A549 (cell line): ENCODE data around the gene PTPRE. TPM values are rescaled to one million over a fixed set of nuclear protein-coding genes. Genes with fewer than 3 reads are reported as not detected.

ENCODE experiments used
- ATAC-seq, 2 experiments: fragments of 200-7000 bp in 1 of 2; fragments of >200 bp in 1 of 2; cut with Nextera tagmentation in 1 of 2; cut with Tn5 transposase in 1 of 2; 3 replicates each; pipeline versions ENCODE4 v1.8.0 to v1.9.1; 2018 to 2020; ENCODE audit warnings: mild to moderate bottlenecking in 1 of 2, moderate library complexity in 1 of 2
- CTCF ChIA-PET: fragments of 300-600 bp; sonication (Branson Sonifier 250); formaldehyde crosslinking; extraction: SDS; loops from one replicate; lab custom pipeline; 2021; ENCODE audit warnings: antibody characterized with exemption, inconsistent platforms; lab: Yijun Ruan, JAX
- POLR2A ChIA-PET: fragments of 350-600 bp; formaldehyde crosslinking; extraction: SDS; loops from one replicate; lab custom pipeline; 2021; ENCODE audit warnings: antibody characterized with exemption, inconsistent platforms; lab: Yijun Ruan, JAX
- DNase-seq, 2 experiments: peaks; one replicate each; pipeline versions ENCODE4 v3.0.0 to v3.0.0-alpha.2; 2011 to 2016; ENCODE audit warnings: low read depth in 1 of 2, low spot score in 1 of 2
- FAIRE-seq: peaks from 2 replicates; lab custom pipeline; 2011; peaks lifted over from hg19 to GRCh38; lab: Jason Lieb, UNC
- H3K27ac ChIP-seq, 2 experiments: fragments of >200 bp; sonication (Bioruptor Twin); formaldehyde crosslinking; 3 replicates each; pipeline ENCODE4 v1.5.1; 2016 to 2017
- H3K4me1 ChIP-seq: fragments of >200 bp; sonication (Bioruptor Twin); formaldehyde crosslinking; 3 replicates; pipeline ENCODE4 v1.6.1; 2016
- H3K4me2 ChIP-seq: fragments of >200 bp; sonication (Bioruptor Twin); formaldehyde crosslinking; 3 replicates; pipeline ENCODE4 v1.6.1; 2016
- H3K4me3 ChIP-seq: fragments of >200 bp; sonication (Bioruptor Twin); formaldehyde crosslinking; 3 replicates; pipeline ENCODE4 v1.5.1; 2016
- H3K9me3 ChIP-seq: fragments of >200 bp; sonication (Bioruptor Twin); formaldehyde crosslinking; 3 replicates; pipeline ENCODE4 v1.6.1; 2016
- CBX2 ChIP-seq: fragments of 200-600 bp; sonication (generic); IDR thresholded peaks from 2 replicates; pipeline ENCODE4 v1.6.1; 2016; ENCODE audit warnings: low read depth, mild to moderate bottlenecking, borderline replicate concordance
- CBX8 ChIP-seq: fragments of 200-600 bp; sonication (generic); IDR thresholded peaks from 2 replicates; pipeline ENCODE4 v1.6.1; 2016
- ESRRA ChIP-seq: fragments of 150-350 bp; IDR thresholded peaks from 2 replicates; pipeline ENCODE4 v1.6.1; 2014; ENCODE audit warnings: mild to moderate bottlenecking, low read length, borderline replicate concordance
- FOSB ChIP-seq: fragments of 250-450 bp; sonication (Bioruptor Pico); IDR thresholded peaks from 2 replicates; pipeline ENCODE4 v1.5.0; 2020; ENCODE audit warnings: mild to moderate bottlenecking, moderate library complexity
- FOSL2 ChIP-seq, 2 experiments: fragments of 450-650 bp in 1 of 2; fragments of >200 bp in 1 of 2; sonication (Bioruptor Twin) in 1 of 2; formaldehyde crosslinking; IDR thresholded peaks; 2 replicates each; pipeline versions ENCODE4 v1.5.0 to v1.6.1; 2016 to 2020; ENCODE audit warnings: mild to moderate bottlenecking in 1 of 2, moderate library complexity in 1 of 2
- FOXS1 ChIP-seq: fragments of 250-450 bp; sonication (Bioruptor Pico); IDR thresholded peaks from 2 replicates; pipeline ENCODE4 v1.5.0; 2020; ENCODE audit warnings: mild to moderate bottlenecking, moderate library complexity
- HDAC2 ChIP-seq: fragments of 200-600 bp; sonication (generic); IDR thresholded peaks from 2 replicates; pipeline ENCODE4 v1.6.1; 2016
- HOXA7 ChIP-seq: fragments of 250-450 bp; sonication (Bioruptor Pico); IDR thresholded peaks from 2 replicates; pipeline ENCODE4 v1.5.0; 2020; ENCODE audit warnings: mild to moderate bottlenecking, moderate library complexity
- HOXB5 ChIP-seq: fragments of 250-450 bp; sonication (Bioruptor Pico); IDR thresholded peaks from 2 replicates; pipeline ENCODE4 v1.5.0; 2020; ENCODE audit warnings: mild to moderate bottlenecking, moderate library complexity
- KDM1A ChIP-seq: fragments of 200-600 bp; sonication (generic); IDR thresholded peaks from 2 replicates; pipeline ENCODE4 v1.6.1; 2016; ENCODE audit warnings: low read depth, mild to moderate bottlenecking
- KDM5A ChIP-seq: fragments of 200-600 bp; sonication (generic); IDR thresholded peaks from 2 replicates; pipeline ENCODE4 v1.6.1; 2016; ENCODE audit warnings: antibody characterized with exemption, mild to moderate bottlenecking
- NPAS2 ChIP-seq: fragments of 250-450 bp; sonication (Bioruptor Pico); IDR thresholded peaks from 2 replicates; pipeline ENCODE4 v1.8.0; 2022; ENCODE audit warnings: mild to moderate bottlenecking, moderate library complexity, borderline replicate concordance
- RAD21 ChIP-seq, 2 experiments: fragments of >200 bp in 1 of 2; sonication (Bioruptor Twin) in 1 of 2; formaldehyde crosslinking in 1 of 2; IDR thresholded peaks in 1 of 2; conservative IDR thresholded peaks in 1 of 2; 2 replicates in 1 of 2; 3 replicates in 1 of 2; pipeline ENCODE4 v1.6.1; 2012 to 2018; ENCODE audit warnings: inconsistent platforms in 1 of 2
- RCOR1 ChIP-seq: fragments of 150-350 bp; IDR thresholded peaks from 2 replicates; pipeline ENCODE4 v1.6.1; 2014; ENCODE audit warnings: antibody characterized with exemption, low read length, low read depth
- RFX5 ChIP-seq: fragments of 450-650 bp; IDR thresholded peaks from 2 replicates; pipeline ENCODE4 v1.7.1; 2014; ENCODE audit warnings: antibody characterized with exemption, mild to moderate bottlenecking, moderate library complexity
- RNF2 ChIP-seq: fragments of 200-600 bp; sonication (generic); IDR thresholded peaks from 2 replicates; pipeline ENCODE4 v1.6.1; 2016; ENCODE audit warnings: low read depth, mild to moderate bottlenecking, antibody characterized with exemption, moderate library complexity, borderline replicate concordance
- SMC3 ChIP-seq: fragments of >200 bp; sonication (Bioruptor Twin); formaldehyde crosslinking; IDR thresholded peaks from 3 replicates; pipeline ENCODE4 v1.6.1; 2018; ENCODE audit warnings: inconsistent platforms
- TP53 ChIP-seq: fragments of 250-450 bp; sonication (Bioruptor Pico); IDR thresholded peaks from 2 replicates; pipeline ENCODE4 v1.5.0; 2021; ENCODE audit warnings: mild to moderate bottlenecking, moderate library complexity
- ZNF302 ChIP-seq: fragments of 250-450 bp; sonication (Bioruptor Pico); IDR thresholded peaks from 2 replicates; pipeline ENCODE4 v1.9.0; 2021; ENCODE audit warnings: inconsistent platforms, mild to moderate bottlenecking, moderate library complexity
- ZSCAN20 ChIP-seq: fragments of 250-450 bp; sonication (Bioruptor Pico); IDR thresholded peaks from 2 replicates; pipeline ENCODE4 v1.8.0; 2022; ENCODE audit warnings: mild to moderate bottlenecking, moderate library complexity
- WGBS: methylation state at CpG from one replicate; pipeline ENCODE4 v1.1.6; 2017; ENCODE audit errors: missing lambda C conversion rate; 5-methylcytosine and 5-hydroxymethylcytosine counted together
- polyA plus RNA-seq, 4 experiments: library from polyadenylated mRNA; depleted of rRNA in 3 of 4; stranded (reverse); fragments of >200 nt; fragmentation: RNase III in 1 of 4; extraction: RNeasy Plus Mini Kit Qiagen cat#74134 plus additional on column Dnase treatment in 1 of 4; gene quantifications; 2 replicates in 3 of 4; 3 replicates in 1 of 4; pipeline ENCODE4 v1.2.3, GENCODE V29; 2011 to 2017
- TF ChIP-seq, protein P1 (sequence below): IDR thresholded peaks from 2 replicates; pipeline ENCODE4 v1.6.1; 2012
- TF ChIP-seq, protein P2 (sequence below): fragments of 200-600 bp; sonication (generic); IDR thresholded peaks from 2 replicates; pipeline ENCODE4 v1.6.1; 2016; ENCODE audit warnings: antibody characterized with exemption, mild to moderate bottlenecking, moderate library complexity
- TF ChIP-seq, protein P3 (sequence below): fragments of 250-450 bp; sonication (Bioruptor Pico); IDR thresholded peaks from 2 replicates; pipeline ENCODE4 v1.5.0; 2021; ENCODE audit warnings: mild to moderate bottlenecking, moderate library complexity, borderline replicate concordance
- TF ChIP-seq, protein P4 (sequence below): fragments of >200 bp; sonication (Bioruptor Twin); formaldehyde crosslinking; IDR thresholded peaks from 3 replicates; pipeline ENCODE4 v1.6.1; 2016
- TF ChIP-seq, protein P5 (sequence below): fragments of 250-450 bp; sonication (Bioruptor Pico); IDR thresholded peaks from 2 replicates; pipeline ENCODE4 v1.5.0; 2020; ENCODE audit warnings: low read depth, mild to moderate bottlenecking, moderate library complexity

The PTPRE gene
- polyA plus RNA-seq, 2 of the 4 experiments (the other 2 are of a cell fraction): 0.31 to 1.5 TPM

DNA sequence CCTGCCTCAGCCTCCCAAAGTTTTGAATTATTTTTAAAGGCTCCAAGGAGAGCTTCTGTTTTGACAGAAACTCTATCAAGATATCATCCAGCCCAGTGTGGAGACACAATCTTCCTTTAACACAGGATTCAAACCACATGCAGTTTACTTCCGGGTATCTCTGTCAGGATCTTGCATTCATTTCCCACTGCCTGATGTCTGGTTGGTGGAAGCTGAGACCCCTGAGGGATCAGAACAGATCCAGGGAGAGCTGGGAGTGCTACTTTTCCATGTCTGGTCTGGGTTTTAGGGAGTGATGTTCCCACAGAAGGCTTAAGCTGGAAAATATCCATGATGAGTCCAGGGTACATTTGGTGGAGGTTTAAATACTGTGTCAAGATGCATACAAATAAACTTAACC, 16.7 kb downstream of the PTPRE start:
- H3K9me3 ChIP-seq: no peaks in the 10 kb centered on the region
- H3K4me3 ChIP-seq: no peak overlapping the region
- ChIA-PET POLR2A (no interaction called here), CTCF (interaction anchor here (1.0 to 5.3 kb wide), 4 partner anchors 17 to 92 kb away, joined by 3 to 33 read pairs (median 8); partner anchors contain the start of gene PTPRE)
- H3K4me1 ChIP-seq: peaks cover 25% of the 10 kb centered on the region
- FAIRE-seq (no peak), DNase-seq (no peak), ATAC-seq (no peak)
- H3K4me2 ChIP-seq: 0 out of 3 replicates have a peak overlapping the region, but pooled peaks have one; percentile 46
- H3K27ac ChIP-seq: peak overlapping the region; percentile 49 to 82; a peak in 4 of 6 replicates
- no peak for TF ChIP-seq HDAC2
- TF ChIP-seq FOSL2 (IDR thresholded peaks at IDR 0.05): no peak
- no peak for TF ChIP-seq FOSL2 (CRISPR knock-in tag; IDR thresholded peaks at IDR 0.05)
- no peak for TF ChIP-seq CBX2
- no peak for TF ChIP-seq TP53 (CRISPR knock-in tag)
- TF ChIP-seq SMC3: no peak
- TF ChIP-seq, protein P1, sequence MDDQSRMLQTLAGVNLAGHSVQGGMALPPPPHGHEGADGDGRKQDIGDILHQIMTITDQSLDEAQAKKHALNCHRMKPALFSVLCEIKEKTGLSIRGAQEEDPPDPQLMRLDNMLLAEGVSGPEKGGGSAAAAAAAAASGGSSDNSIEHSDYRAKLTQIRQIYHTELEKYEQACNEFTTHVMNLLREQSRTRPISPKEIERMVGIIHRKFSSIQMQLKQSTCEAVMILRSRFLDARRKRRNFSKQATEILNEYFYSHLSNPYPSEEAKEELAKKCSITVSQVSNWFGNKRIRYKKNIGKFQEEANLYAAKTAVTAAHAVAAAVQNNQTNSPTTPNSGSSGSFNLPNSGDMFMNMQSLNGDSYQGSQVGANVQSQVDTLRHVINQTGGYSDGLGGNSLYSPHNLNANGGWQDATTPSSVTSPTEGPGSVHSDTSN: no peak
- no peak for TF ChIP-seq CBX8
- TF ChIP-seq, protein P2, sequence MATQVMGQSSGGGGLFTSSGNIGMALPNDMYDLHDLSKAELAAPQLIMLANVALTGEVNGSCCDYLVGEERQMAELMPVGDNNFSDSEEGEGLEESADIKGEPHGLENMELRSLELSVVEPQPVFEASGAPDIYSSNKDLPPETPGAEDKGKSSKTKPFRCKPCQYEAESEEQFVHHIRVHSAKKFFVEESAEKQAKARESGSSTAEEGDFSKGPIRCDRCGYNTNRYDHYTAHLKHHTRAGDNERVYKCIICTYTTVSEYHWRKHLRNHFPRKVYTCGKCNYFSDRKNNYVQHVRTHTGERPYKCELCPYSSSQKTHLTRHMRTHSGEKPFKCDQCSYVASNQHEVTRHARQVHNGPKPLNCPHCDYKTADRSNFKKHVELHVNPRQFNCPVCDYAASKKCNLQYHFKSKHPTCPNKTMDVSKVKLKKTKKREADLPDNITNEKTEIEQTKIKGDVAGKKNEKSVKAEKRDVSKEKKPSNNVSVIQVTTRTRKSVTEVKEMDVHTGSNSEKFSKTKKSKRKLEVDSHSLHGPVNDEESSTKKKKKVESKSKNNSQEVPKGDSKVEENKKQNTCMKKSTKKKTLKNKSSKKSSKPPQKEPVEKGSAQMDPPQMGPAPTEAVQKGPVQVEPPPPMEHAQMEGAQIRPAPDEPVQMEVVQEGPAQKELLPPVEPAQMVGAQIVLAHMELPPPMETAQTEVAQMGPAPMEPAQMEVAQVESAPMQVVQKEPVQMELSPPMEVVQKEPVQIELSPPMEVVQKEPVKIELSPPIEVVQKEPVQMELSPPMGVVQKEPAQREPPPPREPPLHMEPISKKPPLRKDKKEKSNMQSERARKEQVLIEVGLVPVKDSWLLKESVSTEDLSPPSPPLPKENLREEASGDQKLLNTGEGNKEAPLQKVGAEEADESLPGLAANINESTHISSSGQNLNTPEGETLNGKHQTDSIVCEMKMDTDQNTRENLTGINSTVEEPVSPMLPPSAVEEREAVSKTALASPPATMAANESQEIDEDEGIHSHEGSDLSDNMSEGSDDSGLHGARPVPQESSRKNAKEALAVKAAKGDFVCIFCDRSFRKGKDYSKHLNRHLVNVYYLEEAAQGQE: no peak
- no peak for TF ChIP-seq ZSCAN20
- no peak for TF ChIP-seq KDM1A
- TF ChIP-seq RFX5: no peak
- TF ChIP-seq FOXS1: no peak
- TF ChIP-seq RNF2: no peak
- no peak for TF ChIP-seq RAD21 (conservative IDR thresholded peaks at IDR 0.05 in 1 of 2, IDR thresholded peaks at IDR 0.05 in 1 of 2)
- TF ChIP-seq HOXA7 (CRISPR knock-in tag): no peak
- 44% methylated on average over 1 of the region's 1 CpG for WGBS

DNA sequence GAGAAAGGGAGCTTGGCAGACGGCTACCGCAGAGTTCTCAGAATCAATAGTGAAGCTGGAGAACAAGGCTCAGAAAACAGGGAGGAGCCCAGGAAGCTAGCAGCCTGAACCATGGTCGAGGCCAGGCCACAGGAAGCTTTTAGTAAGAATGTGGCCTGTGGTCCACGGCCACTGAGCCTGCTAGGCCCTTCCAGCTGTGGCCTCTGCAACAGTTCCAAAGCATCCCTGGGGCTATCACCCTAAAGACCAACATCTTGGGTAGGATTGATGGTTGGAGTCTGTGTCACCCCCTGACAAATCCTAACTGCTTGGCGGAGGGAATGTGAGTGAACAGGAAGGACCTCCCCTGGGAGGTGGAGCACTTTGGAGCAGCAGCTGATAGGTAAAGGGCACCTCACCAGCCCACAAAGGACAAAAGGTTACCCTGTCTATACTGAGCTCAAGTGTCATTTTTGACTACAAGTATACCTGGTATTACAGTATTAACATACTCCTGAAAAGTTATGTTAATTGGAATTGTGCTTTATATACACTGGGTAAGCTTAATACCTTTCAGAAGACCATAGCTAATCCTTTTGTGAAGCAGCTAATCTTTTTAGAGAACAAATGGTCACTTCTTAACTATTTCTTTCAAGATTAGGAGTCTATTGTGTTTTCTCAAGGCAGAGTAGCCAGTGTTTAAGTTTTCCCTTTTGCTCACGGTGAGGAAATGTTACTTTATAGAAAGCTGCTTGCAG, 18.7 kb downstream of the PTPRE start:
- ATAC-seq: no peak
- no peak for TF ChIP-seq KDM5A
- TF ChIP-seq ZNF302 (CRISPR knock-in tag): no peak
- TF ChIP-seq, protein P1: no peak
- no peak for TF ChIP-seq FOXS1
- TF ChIP-seq RNF2: no peak
- TF ChIP-seq ESRRA: no peak
- TF ChIP-seq, protein P3, sequence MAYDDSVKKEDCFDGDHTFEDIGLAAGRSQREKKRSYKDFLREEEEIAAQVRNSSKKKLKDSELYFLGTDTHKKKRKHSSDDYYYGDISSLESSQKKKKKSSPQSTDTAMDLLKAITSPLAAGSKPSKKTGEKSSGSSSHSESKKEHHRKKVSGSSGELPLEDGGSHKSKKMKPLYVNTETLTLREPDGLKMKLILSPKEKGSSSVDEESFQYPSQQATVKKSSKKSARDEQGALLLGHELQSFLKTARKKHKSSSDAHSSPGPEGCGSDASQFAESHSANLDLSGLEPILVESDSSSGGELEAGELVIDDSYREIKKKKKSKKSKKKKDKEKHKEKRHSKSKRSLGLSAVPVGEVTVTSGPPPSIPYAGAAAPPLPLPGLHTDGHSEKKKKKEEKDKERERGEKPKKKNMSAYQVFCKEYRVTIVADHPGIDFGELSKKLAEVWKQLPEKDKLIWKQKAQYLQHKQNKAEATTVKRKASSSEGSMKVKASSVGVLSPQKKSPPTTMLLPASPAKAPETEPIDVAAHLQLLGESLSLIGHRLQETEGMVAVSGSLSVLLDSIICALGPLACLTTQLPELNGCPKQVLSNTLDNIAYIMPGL (CRISPR knock-in tag): no peak
- no peak for TF ChIP-seq HOXB5 (CRISPR knock-in tag)
- TF ChIP-seq FOSB (CRISPR knock-in tag): no peak
- TF ChIP-seq, protein P4, sequence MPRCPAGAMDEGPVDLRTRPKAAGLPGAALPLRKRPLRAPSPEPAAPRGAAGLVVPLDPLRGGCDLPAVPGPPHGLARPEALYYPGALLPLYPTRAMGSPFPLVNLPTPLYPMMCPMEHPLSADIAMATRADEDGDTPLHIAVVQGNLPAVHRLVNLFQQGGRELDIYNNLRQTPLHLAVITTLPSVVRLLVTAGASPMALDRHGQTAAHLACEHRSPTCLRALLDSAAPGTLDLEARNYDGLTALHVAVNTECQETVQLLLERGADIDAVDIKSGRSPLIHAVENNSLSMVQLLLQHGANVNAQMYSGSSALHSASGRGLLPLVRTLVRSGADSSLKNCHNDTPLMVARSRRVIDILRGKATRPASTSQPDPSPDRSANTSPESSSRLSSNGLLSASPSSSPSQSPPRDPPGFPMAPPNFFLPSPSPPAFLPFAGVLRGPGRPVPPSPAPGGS: no peak
- TF ChIP-seq, protein P5, sequence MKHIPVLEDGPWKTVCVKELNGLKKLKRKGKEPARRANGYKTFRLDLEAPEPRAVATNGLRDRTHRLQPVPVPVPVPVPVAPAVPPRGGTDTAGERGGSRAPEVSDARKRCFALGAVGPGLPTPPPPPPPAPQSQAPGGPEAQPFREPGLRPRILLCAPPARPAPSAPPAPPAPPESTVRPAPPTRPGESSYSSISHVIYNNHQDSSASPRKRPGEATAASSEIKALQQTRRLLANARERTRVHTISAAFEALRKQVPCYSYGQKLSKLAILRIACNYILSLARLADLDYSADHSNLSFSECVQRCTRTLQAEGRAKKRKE: no peak
- TF ChIP-seq RCOR1: no peak
- TF ChIP-seq NPAS2 (CRISPR knock-in tag): no peak
- no peak for TF ChIP-seq ZSCAN20
- no peak for TF ChIP-seq TP53 (CRISPR knock-in tag)
- Histone ChIP-seq H3K27ac (0 out of 6 replicates have a peak overlapping the region, but pooled peaks of 1 of the 2 experiments have one; percentile 27), H3K4me2 (no peak overlapping the region), H3K4me3 (no peak overlapping the region), H3K9me3 (no peaks in the 10 kb centered on the region), H3K4me1 (peaks cover 25% of the 10 kb centered on the region)
- no peak for DNase-seq
- CTCF ChIA-PET: interaction anchor here (0.6 to 3.2 kb wide), 6 partner anchors 10 to 143 kb away, joined by 3 to 12 read pairs (median 4); partner anchors contain the start of gene PTPRE
- 67% methylated on average over 5 of the region's 6 CpGs for WGBS
- POLR2A ChIA-PET: no interaction called here
- no peak for FAIRE-seq
